ENCODE data around the gene TRAPPC4. TPM values are rescaled to one million over a fixed set of nuclear protein-coding genes. Genes with fewer than 3 reads are reported as not detected.

TRAPPC4 gene
- total RNA-seq, 1 donor from 2014 or later, result 32.7 TPM

DNA sequence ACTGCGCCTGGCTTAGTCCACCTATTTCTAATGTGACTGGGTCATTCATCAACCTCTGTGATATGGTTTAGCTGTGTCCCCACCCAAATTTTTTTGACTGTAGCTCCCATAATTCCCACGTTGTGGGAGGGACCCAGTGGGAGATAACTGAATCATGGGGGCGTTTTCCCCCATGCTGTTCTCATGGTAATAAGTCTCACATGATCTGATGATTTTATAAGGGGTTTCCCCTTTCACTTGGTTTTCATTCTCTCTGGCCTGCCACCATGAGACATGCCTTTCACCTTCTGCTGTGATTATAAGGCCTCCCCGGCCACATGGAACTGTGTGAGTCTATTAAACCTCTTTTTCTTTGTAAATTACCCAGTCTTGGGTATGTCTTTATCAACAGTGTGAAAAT is 11.9 kb upstream of the TRAPPC4 start:
- H3K4me1 ChIP-seq, result peaks cover 11% of the 10 kb centered on the region
- H3K9me3 ChIP-seq (replicated peaks), result no peaks in the 10 kb centered on the region
- no peak overlapping the region for H3K27ac ChIP-seq (replicated peaks)
- peaks cover 90% of the 10 kb centered on the region for H3K36me3 ChIP-seq
- no peak for DNase-seq
- H3K27me3 ChIP-seq (ENCODE audit: low read depth), result no peaks in the 10 kb centered on the region
- TF ChIP-seq CTCF (IDR thresholded peaks at IDR 0.05; ENCODE audit: borderline replicate concordance), result no peak
- intact Hi-C loops (cut with micrococcal nuclease), result no loop called here
- H3K4me3 ChIP-seq, result no peak overlapping the region

DNA sequence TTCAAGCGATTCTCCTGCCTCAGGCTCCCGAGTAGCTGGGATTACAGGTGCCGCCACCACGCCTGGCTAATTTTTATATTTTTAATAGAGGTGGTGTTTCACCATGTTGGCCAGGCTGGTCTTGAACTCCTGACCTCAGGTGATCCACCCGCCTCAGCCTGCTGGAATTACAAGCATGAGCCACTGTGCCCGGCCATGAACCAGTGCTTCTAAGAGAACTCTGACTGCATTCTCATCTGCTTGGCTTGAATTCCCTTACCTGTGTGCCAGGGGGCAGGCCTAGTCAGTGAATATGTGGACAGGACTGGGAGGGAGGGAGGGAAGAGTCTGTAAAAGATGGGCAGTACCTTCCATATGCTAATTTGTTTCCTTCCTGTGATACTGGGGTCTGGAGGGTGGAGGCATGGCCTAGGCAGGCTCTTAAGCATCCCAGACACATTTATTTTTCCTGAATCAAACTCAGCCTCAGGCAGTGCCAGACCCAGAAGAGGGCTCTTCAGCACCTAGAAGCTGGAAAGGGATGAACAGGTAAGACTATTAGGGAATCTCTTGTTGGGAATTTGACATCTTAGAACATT is 7.0 kb upstream of the TRAPPC4 start:
- no peaks in the 10 kb centered on the region for H3K9me3 ChIP-seq (replicated peaks)
- intact Hi-C loops (cut with micrococcal nuclease), result no loop called here
- H3K27me3 ChIP-seq (ENCODE audit: low read depth), result no peaks in the 10 kb centered on the region
- peaks cover 26% of the 10 kb centered on the region for H3K4me1 ChIP-seq
- no peak overlapping the region for H3K4me3 ChIP-seq
- no peak for TF ChIP-seq CTCF (IDR thresholded peaks at IDR 0.05; ENCODE audit: borderline replicate concordance)
- H3K27ac ChIP-seq (replicated peaks), result no peak overlapping the region
- no peak for DNase-seq
- H3K36me3 ChIP-seq, result peaks cover 91% of the 10 kb centered on the region

GRCh38 chr11:119012629-119013170 is 5.9 kb upstream of the TRAPPC4 start:
- no peaks in the 10 kb centered on the region for H3K9me3 ChIP-seq (replicated peaks)
- H3K4me3 ChIP-seq, result no peak overlapping the region
- peaks cover 80% of the 10 kb centered on the region for H3K36me3 ChIP-seq
- no peak for DNase-seq
- H3K27me3 ChIP-seq (ENCODE audit: low read depth), result no peaks in the 10 kb centered on the region
- peaks cover 28% of the 10 kb centered on the region for H3K4me1 ChIP-seq
- no peak for TF ChIP-seq CTCF (IDR thresholded peaks at IDR 0.05; ENCODE audit: borderline replicate concordance)
- H3K27ac ChIP-seq (replicated peaks), result no peak overlapping the region
- intact Hi-C loops (cut with micrococcal nuclease), result no loop called here

DNA sequence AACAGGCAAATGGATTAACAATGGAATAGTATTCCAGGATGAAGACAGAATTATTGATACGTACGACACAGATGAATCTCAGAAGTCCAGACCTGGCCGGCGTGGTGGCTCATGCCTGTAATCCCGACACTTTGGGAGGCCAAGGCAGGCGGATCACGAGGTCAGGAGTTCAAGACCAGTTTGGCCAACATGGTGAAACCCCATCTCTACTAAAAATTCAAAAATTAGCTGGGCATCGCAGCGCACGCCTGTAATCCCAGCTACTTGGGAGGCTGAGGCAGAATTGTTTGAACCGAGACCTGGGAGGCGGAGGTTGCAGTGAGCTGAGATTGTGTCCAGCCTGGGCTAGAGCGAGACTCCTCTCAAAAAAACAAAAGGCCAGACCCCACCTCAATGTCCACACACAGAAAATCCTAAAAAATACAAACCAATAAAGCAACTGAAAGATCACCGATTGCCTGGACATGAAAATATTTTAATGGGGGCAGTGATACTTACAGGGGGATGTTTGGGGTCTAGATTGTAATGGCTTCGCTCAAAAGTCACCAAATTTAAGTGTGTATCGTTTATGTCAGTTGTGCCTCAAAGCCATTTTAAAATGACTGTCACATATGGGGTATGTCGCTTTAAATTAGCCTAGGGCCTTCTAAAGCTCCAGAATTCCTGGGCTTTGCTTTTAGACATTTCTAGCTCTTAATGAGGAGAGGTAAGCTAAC is 4.2 kb upstream of the TRAPPC4 start:
- Histone ChIP-seq H3K9me3 (replicated peaks) (no peaks in the 10 kb centered on the region), H3K27ac (replicated peaks) (no peak overlapping the region), H3K36me3 (peaks cover 63% of the 10 kb centered on the region), H3K4me3 (no peak overlapping the region), H3K4me1 (peaks cover 40% of the 10 kb centered on the region), H3K27me3 (ENCODE audit: low read depth) (no peaks in the 10 kb centered on the region)
- DNase-seq, result no peak
- TF ChIP-seq CTCF (IDR thresholded peaks at IDR 0.05; ENCODE audit: borderline replicate concordance), result no peak
- intact Hi-C loops (cut with micrococcal nuclease), result no loop called here

DNA sequence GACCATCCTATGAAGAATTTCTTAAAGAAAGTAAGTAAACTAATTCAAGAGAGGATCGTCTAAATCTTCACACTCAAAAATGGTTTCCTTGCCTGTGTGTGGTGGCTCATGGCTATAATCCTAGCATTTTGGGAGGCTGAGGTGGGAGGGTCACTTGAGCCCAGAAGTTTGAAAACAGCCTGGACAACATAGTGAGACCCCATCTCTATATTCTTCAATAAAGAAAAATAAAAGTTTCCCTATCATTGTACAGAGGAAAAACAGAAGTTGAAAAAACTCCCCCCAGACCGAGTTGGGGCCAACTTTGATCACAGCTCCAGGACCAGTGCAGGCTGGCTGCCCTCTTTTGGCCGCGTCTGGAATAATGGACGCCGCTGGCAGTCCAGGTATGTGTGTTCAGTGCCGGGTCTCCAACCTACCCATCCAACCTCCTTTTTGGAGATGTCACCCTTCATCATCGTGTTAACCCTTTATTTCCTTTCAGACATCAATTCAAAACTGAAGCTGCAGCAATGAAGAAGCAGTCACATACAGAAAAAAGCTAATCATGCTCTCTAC is 3.4 kb upstream of the TRAPPC4 start:
- H3K9me3 ChIP-seq (replicated peaks), result no peaks in the 10 kb centered on the region
- no peak overlapping the region for H3K4me3 ChIP-seq
- no peak for TF ChIP-seq CTCF (IDR thresholded peaks at IDR 0.05; ENCODE audit: borderline replicate concordance)
- peaks cover 47% of the 10 kb centered on the region for H3K4me1 ChIP-seq
- peaks cover 60% of the 10 kb centered on the region for H3K36me3 ChIP-seq
- no peaks in the 10 kb centered on the region for H3K27me3 ChIP-seq (ENCODE audit: low read depth)
- no peak overlapping the region for H3K27ac ChIP-seq (replicated peaks)
- intact Hi-C loops (cut with micrococcal nuclease), result no loop called here
- no peak for DNase-seq
